GM21786 (cell line): ENCODE results near the gene CACNA1H.
"Not testable (repeated sequence)": the region's sequence is repeated elsewhere in the genome, so short reads cannot be mapped to it uniquely, and the experiment has no call there.

Experiments used
- ATAC-seq: cut with Tn5 transposase; IDR thresholded peaks from one replicate; pipeline ENCODE4 v1.9.1; 2021; ENCODE audit not compliant: unreplicated experiment

The CACNA1H gene

DNA sequence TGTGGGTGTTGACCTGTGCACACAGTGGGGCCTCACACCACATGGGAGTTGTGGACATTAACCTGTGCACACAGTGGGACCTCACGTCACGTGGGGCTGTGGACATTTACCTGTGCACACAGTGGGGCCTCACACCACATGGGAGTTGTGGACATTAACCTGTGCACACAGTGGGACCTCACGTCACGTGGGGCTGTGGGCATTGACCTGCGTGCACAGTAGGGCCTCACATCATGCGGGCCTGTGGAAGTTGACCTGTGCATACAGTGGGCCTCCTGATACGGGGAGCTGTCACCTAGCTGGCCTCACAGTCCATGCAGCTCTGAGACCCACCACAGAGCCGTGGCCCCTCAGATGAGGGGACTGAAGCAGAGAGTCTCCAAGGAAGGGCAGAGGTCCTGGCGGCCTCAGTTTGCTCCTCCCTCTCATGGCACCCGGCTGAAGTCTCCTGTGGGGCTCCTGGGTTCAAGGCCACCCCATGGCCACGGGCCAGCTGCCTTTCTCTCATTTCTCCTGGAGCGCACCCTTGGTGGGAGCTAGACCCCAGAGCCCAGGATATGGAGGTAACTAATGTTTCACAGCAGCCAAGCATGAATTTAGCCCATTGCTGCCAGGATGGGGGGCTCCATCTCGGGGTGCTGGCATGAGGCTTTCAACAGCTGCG lies 21.0 kb downstream of the CACNA1H start:
- no peak for ATAC-seq

DNA sequence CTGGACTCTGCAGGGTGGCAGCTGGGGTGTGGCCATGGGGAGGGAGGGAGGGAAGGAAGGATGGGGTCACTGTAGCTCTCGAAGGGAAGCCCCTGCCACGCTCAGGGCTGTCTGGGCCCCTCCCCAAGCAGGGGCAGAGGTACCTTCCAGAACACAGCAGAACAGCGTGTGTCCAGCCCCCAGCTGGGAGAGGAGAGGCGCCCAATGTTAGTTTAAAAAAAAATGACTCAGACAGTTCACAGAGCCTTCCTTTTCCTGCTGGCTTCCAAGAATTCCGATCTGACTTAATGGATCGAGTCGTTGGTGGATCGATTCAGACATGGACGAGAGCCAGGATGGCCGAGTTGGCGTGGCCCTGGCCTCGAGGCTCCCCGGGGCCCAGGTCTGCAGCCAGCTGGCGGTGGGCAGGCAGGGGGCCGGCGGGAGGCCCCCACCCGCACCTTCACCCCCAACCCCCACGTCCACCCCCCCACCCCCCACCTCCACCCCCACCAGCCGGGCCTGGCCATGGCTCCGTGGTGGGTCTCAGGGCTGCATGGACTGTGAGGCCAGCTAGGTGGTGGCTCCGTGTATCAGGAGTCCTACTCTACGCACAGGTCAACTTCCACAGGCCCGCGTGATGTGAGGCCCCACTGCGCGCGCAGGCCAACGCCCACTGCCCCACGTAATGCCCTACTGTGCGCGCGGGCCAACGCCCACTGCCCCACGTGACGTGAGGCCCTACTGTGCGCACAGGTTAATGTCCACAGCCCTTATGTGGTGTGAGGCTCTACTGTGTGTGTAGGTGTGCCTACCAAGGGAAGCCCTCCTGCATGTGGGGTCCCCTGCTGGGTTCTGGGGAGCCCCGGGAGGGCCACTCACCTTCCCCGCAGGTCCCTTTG lies 21.8 kb downstream of the CACNA1H start:
- ATAC-seq = no peak

- no peak for ATAC-seq
These were observed 22.8 kb downstream of the CACNA1H start for GRCh38 chr16:1175566-1176279.

GRCh38 chr16:1176280-1176897 lies 23.5 kb downstream of the CACNA1H start:
- ATAC-seq = no peak

DNA sequence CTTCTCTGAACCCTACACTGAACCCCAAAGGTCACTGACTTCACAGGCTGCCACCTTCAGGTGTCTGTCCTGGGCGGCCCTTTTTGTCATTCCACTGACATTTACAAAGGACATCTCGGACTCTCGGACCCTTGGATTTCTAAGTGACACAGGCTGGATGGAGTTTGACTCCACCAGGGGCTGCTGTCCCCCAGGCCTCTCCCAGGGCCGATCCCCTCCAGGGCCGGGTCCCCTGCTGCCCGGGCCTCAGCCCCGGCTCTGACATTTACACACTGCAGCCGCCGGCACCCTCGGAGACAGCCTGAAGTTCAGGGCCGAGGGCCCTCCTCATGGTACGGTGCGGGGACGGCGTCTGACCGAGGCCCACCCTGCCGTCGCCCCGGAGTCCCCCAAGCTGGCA lies 24.1 kb downstream of the CACNA1H start:
- ATAC-seq = no peak

- no peak for ATAC-seq
These were observed 24.8 kb downstream of the CACNA1H start for GRCh38 chr16:1177750-1178149.

DNA sequence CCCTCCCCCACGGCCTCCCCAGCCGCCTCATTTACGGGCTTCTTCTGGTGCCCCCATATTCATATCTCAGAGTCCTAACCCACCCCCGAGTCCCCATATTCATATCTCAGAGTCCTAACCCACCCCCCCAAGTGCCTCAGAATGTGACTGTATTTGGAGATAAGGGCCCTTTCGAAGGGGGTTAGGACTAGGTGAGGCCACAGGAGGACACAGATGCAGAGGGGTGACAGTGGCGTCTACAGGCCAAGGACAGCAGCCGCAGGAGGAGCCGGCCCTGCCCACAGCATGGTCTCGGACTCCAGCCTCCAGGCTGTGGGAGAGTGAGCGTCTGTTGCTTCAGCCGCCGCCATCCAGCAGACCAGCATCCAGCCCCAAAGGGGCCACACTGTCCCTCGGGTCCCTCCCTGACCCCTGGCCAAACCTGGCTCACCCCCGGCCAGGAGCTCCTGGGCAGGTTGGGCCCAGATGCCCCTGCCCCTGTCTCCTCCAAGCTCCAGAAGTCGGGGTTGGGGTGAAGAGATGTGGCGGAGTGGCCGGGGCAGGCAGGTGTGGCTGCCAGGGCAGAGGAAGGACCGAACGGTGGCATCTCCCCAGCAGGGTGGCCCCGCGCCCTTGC lies 25.5 kb downstream of the CACNA1H start:
- ATAC-seq = no peak

DNA sequence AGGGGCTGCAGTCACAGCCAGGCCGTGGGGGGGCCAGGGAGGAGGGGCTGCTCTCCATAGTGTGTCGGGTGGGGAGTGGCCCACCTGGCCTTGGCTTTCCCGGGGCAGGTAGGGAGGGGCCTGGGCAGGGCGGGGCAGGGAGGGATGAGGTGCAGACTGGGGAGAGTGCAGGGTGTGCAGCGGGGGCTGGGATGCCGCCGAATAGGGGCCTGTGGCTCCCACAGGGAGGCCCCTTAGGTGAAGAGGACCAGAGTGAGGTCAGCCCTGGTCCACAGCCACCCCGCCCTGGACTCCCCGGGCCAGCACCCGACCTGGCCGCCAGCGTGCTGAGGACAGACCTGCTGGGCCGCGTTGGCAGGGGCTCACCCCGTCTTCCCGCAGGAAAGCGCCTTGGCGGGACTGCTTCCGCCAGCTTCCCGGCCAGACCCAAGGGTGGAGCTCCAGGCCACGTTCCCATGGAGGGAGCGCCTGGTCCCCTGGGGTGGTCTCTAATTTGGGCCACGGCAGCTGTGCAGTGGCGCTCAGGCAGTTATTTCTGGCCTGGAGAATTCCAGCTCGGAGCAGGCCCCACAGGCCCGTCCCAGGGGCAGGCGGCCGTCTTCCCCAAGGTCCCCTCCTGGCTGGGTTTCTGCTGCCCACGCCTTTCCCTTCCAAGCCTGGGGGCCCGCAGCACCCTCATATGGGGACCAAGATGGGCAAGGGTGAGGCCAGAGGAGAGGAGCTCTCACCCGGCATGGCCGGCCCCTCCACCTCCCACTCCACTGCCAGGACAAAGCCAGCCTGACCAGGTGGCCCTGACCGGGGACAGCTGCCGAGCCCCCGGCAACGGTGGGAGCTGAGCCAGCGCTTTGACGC lies 27.9 kb downstream of the CACNA1H start:
- ATAC-seq = no peak

DNA sequence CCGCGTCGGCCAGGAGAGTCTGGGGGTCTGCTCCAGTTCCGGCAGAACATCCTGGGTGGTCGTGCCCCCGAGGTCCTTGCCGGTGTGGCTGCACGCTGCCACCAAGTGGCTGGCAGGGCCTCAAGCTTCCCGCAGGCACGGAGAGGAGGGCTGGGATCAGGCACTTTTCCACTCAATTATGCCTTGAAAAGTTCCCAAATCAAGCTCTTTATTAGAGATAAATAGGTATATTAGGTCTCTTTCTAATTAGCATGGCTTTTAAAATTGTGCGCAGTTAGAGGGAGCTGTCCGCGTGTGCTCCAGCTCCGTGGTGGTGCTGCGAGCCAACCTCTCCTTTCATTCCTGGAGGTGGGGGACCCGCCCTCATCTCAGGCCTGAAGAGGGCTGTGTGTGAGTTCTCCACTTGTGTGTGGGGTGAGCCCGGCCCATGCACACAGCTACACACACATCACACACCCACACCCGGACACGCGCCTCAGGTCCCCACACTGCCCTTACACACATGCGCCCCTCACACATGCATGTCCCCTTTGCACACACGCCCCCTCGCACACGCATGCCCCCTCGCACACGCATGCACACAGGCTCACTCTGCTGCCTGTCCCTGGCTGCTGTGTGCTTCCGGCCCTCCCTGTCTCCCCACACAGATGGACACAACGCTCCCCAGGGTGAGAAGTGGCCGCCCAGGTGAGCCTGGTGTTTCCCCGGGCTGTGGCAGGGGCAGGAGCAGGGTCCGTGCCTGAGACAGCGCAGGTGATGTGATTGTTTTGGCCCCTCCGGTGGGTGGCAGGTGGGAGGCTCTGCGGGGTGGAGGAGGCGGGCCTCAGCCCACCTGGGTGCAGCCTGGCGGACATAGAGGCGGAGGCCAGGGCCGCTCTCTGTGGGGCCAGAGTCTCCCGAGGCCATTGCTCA lies 28.8 kb downstream of the CACNA1H start:
- no peak for ATAC-seq

GRCh38 chr16:1182316-1182671 lies 29.4 kb downstream of the CACNA1H start:
- ATAC-seq = no peak

- no peak for ATAC-seq
These were observed 30.3 kb downstream of the CACNA1H start for GRCh38 chr16:1182950-1183907.

DNA sequence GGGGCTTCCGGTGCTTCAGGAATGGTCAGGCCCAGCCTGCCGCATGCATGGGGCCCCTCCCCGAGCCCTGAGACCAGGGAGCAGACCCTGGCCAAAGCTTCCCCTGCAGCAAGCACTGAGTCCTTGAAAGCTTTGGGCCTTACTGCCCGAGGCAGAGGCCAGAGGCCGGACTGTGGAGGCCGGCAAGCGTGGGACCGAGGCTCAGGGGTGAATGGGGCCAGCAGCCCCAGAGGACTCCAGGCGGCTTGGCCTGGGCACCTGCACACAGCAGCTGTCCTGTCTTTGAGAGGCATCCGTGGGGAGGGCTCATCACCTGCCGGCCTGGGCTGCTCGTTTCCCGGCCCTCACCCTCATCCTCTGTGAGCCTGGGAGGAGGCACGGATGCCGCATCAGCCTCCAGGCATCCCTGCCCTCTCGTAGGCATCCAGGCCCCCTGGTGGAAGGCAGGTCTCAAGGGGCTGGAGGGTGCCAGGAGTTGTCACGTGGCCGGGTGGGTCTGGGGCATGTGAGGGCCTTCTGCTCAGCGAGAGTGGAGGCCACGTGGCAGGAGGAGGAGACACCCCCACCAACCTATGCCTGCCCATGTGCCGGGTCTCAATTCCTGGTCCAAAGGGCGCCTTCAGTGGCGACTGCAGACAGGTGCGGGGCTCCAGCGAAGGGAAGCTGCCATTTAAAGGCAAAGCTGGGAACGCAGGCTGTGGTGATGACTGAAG lies 31.4 kb downstream of the CACNA1H start:
- ATAC-seq = no peak

- ATAC-seq = no peak
These were observed 32.1 kb downstream of the CACNA1H start for GRCh38 chr16:1184980-1185379.

DNA sequence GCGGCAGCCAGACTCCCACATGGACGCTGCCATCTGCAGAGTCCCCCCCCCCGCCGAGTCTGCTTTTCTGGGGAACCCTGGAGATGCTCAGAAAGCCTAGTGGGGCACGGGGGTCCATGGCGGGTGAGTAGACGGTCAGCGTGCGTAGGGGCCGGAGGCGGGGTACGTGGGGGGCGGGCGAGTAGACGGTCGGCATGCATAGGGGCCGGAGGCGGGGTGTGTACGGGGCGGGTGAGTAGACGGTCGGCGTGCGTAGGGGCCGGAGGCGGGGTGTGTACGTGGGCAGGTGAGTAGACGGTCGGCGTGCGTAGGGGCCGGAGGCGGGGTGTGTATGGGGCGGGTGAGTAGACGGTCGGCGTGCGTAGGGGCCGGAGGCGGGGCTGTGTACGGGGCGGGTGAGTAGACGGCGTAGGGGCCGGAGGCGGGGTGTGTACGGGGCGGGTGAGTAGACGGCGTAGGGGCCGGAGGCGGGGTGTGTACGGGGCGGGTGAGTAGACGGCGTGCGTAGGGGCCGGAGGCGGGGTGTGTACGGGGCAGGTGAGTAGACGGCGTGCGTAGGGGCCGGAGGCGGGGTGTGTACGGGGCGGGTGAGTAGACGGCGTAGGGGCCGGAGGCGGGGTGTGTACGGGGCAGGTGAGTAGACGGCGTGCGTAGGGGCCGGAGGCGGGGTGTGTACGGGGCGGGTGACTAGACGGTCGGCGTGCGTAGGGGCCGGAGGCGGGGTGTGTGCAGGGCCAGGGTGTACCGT lies 32.7 kb downstream of the CACNA1H start:
- not testable (repeated sequence) for ATAC-seq

DNA sequence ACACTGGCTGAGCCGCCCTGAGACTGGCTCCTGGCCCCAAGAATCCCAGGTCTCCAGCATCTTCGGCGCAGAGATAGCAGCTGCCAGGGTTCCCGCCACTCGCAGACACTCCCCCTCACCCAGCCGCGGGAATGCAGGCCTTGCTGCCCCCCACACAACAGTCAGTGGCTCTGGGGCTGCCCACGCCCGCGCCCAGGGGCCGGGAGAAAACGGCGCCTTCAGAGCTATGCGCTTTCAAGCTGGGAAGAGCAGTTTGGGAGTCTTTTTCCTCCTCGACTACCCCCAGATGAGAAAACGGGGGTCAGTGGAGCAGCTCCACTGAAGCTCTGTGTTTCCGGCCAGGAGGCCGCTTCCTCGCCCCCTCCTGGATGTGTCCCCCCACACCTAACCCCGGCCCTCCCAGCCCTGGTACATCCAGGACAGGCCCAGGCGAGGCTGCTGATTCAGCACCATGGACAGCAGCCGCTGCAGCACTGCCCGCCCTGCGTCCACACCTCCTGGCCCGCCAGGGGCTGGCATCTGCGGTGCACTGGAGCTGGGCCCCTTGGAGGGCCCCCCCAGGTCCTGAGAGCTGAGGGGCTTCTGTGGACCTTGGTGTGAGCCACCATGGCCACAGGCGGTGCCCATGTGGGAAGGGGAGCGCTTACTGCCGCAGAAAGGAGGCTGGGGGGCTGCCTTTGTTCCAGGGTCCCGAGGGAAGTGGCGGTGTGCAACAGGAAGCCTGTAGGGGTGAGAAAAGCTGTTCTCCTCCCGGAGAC lies 35.7 kb downstream of the CACNA1H start:
- ATAC-seq = no peak

DNA sequence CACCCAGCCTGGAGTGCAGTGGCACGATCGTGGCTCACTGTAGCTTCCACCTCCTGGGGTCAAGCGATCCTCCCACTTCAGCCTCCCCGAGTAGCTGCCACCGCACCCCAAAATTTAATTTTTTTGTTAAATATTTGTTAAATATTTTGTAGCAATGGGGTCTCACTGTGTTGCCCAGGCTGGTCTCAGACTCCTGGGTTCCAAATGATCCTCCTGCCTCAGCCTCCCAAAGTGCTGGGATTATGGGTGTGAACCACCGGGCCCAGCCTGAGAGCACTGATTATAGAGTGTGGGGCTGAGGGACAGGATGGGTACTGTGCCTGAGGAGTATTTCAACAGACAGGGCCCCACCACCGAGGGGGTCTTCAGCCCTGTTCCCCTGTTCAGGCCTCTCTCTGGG lies 36.5 kb downstream of the CACNA1H start:
- ATAC-seq = no peak
